ENCODE measurements around the gene STYK1. TPM values are rescaled to one million over a fixed set of nuclear protein-coding genes. Genes with fewer than 3 reads are reported as not detected.
"Not testable (repeated sequence)": the region's sequence is repeated elsewhere in the genome, so short reads cannot be mapped to it uniquely, and the experiment has no call there.

Gene STYK1
- total RNA-seq, 1 donor from 2014 or later, result 0.53 TPM

DNA sequence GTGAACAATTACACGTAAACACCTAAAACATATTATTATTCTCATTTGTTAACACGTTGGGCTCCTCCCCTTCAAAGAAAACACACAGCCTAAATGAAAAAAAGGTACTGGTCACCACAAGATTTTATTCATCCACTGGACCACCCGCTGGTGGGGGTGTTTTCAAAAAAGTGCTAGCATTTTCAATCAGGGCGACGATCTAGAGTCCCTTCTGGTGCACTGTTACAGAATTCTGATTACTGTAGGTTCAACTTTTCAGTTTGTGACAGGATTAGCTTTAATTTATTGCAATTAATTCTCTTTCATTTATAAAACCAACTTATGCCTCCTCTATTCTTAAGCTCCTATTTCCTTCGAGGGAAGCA lies 60.9 kb downstream of the STYK1 start:
- TF ChIP-seq, protein P1, sequence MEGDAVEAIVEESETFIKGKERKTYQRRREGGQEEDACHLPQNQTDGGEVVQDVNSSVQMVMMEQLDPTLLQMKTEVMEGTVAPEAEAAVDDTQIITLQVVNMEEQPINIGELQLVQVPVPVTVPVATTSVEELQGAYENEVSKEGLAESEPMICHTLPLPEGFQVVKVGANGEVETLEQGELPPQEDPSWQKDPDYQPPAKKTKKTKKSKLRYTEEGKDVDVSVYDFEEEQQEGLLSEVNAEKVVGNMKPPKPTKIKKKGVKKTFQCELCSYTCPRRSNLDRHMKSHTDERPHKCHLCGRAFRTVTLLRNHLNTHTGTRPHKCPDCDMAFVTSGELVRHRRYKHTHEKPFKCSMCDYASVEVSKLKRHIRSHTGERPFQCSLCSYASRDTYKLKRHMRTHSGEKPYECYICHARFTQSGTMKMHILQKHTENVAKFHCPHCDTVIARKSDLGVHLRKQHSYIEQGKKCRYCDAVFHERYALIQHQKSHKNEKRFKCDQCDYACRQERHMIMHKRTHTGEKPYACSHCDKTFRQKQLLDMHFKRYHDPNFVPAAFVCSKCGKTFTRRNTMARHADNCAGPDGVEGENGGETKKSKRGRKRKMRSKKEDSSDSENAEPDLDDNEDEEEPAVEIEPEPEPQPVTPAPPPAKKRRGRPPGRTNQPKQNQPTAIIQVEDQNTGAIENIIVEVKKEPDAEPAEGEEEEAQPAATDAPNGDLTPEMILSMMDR (IDR thresholded peaks at IDR 0.05; ENCODE audit: insufficient read depth, low read length, severe bottlenecking), result no peak
- FAIRE-seq (no peak), DNase-seq (ENCODE audit: low read depth) (no peak)
- Histone ChIP-seq H3K36me3 (ENCODE audit: control insufficient read depth, insufficient read depth, low read length) (peaks cover 4% of the 10 kb centered on the region), H3K4me3 (ENCODE audit: low read depth, low read length) (peak overlapping the region; percentile 84), H3K27me3 (ENCODE audit: control insufficient read depth, insufficient read depth, low read length) (no peaks in the 10 kb centered on the region)

- FAIRE-seq, result no peak
- H3K36me3 ChIP-seq (ENCODE audit: control insufficient read depth, insufficient read depth, low read length), result peaks cover 4% of the 10 kb centered on the region
- no peak overlapping the region for H3K4me3 ChIP-seq (ENCODE audit: low read depth, low read length)
- H3K27me3 ChIP-seq (ENCODE audit: control insufficient read depth, insufficient read depth, low read length), result no peaks in the 10 kb centered on the region
- no peak for DNase-seq (ENCODE audit: low read depth)
- TF ChIP-seq, protein P1 (IDR thresholded peaks at IDR 0.05; ENCODE audit: insufficient read depth, low read length, severe bottlenecking), result no peak
Observed at GRCh38 chr12:10612110-10612509, 61.7 kb downstream of the STYK1 start.

DNA sequence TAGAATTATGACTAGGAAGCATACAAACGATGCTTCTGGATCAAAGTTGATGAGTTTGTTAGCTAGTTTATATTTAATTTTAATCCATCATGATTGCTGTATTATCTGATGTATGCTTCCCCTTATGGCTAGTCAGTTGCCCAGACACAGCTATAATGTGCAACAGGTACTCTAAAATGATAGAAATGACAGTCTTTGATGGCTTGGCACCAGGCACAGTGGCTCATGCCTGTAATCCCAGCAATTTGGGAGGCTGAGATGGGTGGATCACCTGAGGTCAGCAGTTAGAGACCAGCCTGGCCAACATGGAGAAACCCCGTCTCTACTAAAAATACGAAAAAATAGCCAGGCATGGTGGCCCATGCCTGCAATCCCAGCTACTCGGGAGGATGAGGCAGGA lies 62.6 kb downstream of the STYK1 start:
- H3K27me3 ChIP-seq (ENCODE audit: control insufficient read depth, insufficient read depth, low read length); H3K36me3 ChIP-seq (ENCODE audit: control insufficient read depth, insufficient read depth, low read length); H3K4me3 ChIP-seq (ENCODE audit: low read depth, low read length); FAIRE-seq; DNase-seq (ENCODE audit: low read depth): not testable (repeated sequence)

DNA sequence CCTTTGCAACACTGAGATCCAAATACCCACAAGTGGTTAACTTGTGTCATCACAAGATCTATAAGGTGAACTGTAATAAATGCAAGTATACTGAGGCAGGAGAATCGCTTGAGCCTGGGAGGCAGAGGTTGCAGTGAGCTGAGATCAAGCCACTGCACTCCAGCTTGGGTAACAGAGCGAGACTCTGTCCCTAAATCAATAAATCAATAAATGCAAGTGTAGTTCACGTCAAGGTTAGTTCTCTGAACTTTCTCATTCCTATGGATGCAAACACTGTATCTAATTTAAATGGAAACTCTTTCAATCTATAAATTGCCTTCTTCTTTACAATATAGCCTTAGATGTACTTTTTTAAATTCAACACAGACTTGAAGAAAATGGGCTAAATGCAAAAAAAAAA lies 63.7 kb downstream of the STYK1 start:
- Histone ChIP-seq H3K36me3 (ENCODE audit: control insufficient read depth, insufficient read depth, low read length) (peaks cover 4% of the 10 kb centered on the region), H3K4me3 (ENCODE audit: low read depth, low read length) (no peak overlapping the region), H3K27me3 (ENCODE audit: control insufficient read depth, insufficient read depth, low read length) (no peaks in the 10 kb centered on the region)
- DNase-seq (ENCODE audit: low read depth), result no peak
- TF ChIP-seq, protein P1 (IDR thresholded peaks at IDR 0.05; ENCODE audit: insufficient read depth, low read length, severe bottlenecking), result no peak
- FAIRE-seq, result no peak

DNA sequence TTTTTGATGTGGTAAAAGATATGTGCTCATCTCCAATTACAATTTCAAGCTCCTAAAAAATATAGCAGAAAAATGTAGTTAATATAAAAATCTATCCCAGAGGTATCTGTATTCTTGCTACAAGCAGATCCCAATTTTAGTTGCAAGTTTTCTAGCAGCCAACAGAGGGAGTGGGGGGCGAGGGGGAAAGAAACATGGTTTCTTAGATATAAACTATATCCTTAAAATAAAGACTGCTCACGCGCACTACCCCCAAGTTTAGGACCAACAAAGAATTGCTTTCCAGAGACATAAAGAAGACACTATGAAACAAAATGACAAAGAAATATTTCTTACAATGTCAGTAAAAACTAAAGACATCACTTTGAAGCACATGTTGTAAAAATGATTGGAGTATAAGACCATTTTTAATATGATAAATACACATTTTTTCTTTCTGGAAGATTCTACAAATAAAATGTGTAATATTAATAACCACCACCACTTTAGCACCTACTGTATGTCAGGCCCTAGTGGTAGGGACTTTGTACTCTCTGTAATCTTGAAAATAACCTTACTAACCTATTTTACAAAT lies 65.9 kb downstream of the STYK1 start:
- no peaks in the 10 kb centered on the region for H3K27me3 ChIP-seq (ENCODE audit: control insufficient read depth, insufficient read depth, low read length)
- DNase-seq (ENCODE audit: low read depth) (peak; percentile 10), FAIRE-seq (no peak)
- TF ChIP-seq, protein P1 (IDR thresholded peaks at IDR 0.05; ENCODE audit: insufficient read depth, low read length, severe bottlenecking), result peak; percentile 12
- H3K4me3 ChIP-seq (ENCODE audit: low read depth, low read length), result no peak overlapping the region
- H3K36me3 ChIP-seq (ENCODE audit: control insufficient read depth, insufficient read depth, low read length), result peaks cover 4% of the 10 kb centered on the region

DNA sequence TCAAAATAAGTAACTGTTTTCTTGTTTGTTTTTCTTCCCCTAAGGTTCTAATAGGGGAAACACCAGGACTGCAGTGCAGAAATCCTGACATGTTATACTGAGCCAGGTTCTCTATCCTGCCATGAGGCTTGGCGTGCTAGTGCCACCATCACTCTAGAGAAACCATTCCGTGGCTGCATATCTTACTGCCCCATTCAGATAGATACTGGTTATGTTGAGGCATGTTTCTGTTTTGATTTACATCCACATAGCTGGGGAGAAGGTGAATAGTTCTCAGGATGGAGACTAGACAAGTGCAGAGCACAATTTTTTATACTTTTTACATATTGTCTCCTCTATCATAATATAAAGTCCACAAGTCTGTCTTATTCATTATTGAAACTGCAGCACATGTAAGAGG lies 72.0 kb downstream of the STYK1 start:
- Histone ChIP-seq H3K4me3 (ENCODE audit: low read depth, low read length) (no peak overlapping the region), H3K36me3 (ENCODE audit: control insufficient read depth, insufficient read depth, low read length) (peaks cover 1% of the 10 kb centered on the region), H3K27me3 (ENCODE audit: control insufficient read depth, insufficient read depth, low read length) (no peaks in the 10 kb centered on the region)
- FAIRE-seq, result no peak
- DNase-seq (ENCODE audit: low read depth), result no peak
- TF ChIP-seq, protein P1 (IDR thresholded peaks at IDR 0.05; ENCODE audit: insufficient read depth, low read length, severe bottlenecking), result no peak

Data from bronchial epithelial cell (primary cell).